ENCODE results near the gene CNPY2.
A peak's percentile ranks its signal among the peaks of the same experiment; 100 is the strongest.
"Not testable (repeated sequence)": the region's sequence is repeated elsewhere in the genome, so short reads cannot be mapped to it uniquely, and the experiment has no call there.

Gene CNPY2

GRCh38 chr12:56333679-56334489 lies 18.1 kb upstream of the CNPY2 start, which contains the start of gene PAN2:
TSS of gene PAN2 (minus strand) at chr12:56334000. CDS start at chr12:56333094, 906 bp downstream.
- peak; percentile 98 for DNase-seq

GRCh38 chr12:56333197-56333678 lies 17.4 kb upstream of the CNPY2 start:
- no peak for DNase-seq

- no peak for DNase-seq
These were observed 16.9 kb upstream of the CNPY2 start for GRCh38 chr12:56332512-56333196.

GRCh38 chr12:56330936-56331490 lies 15.2 kb upstream of the CNPY2 start:
- no peak for DNase-seq

GRCh38 chr12:56326533-56326932 lies 10.7 kb upstream of the CNPY2 start:
- no peak for DNase-seq

- DNase-seq, result no peak
These were observed 10.3 kb upstream of the CNPY2 start for GRCh38 chr12:56326126-56326525.

- no peak for DNase-seq
These were observed 8.4 kb upstream of the CNPY2 start for GRCh38 chr12:56324206-56324605.

- DNase-seq, result not testable (repeated sequence)
These were observed 5.8 kb upstream of the CNPY2 start for GRCh38 chr12:56321610-56322009.

GRCh38 chr12:56321027-56321426 lies 5.2 kb upstream of the CNPY2 start:
- DNase-seq, result peak; percentile 92

- no peak for DNase-seq
These were observed 1.9 kb upstream of the CNPY2 start for GRCh38 chr12:56317675-56318074.

GRCh38 chr12:56315249-56315621 lies 553 bp downstream of the CNPY2 start:
- no peak for DNase-seq

- DNase-seq, result no peak
These were observed 4.8 kb downstream of the CNPY2 start for GRCh38 chr12:56311003-56311402.

- DNase-seq, result no peak
These were observed 7.1 kb downstream of the CNPY2 start for GRCh38 chr12:56308714-56309113.

- no peak for DNase-seq
These were observed 8.4 kb downstream of the CNPY2 start for GRCh38 chr12:56307221-56307965.

GRCh38 chr12:56304872-56305590 lies 10.8 kb downstream of the CNPY2 start:
- DNase-seq, result no peak

GRCh38 chr12:56304276-56304675 lies 11.5 kb downstream of the CNPY2 start:
- no peak for DNase-seq

GRCh38 chr12:56300644-56301464 lies 14.9 kb downstream of the CNPY2 start:
- DNase-seq, result no peak

- DNase-seq, result peak; percentile 99
These were observed 15.7 kb downstream of the CNPY2 start, which contains the start of gene CS for GRCh38 chr12:56299853-56300643. TSS of gene CS (minus strand) at chr12:56300330. CDS start at chr12:56300201, 129 bp downstream.

- DNase-seq, result peak; percentile 18
These were observed 16.4 kb downstream of the CNPY2 start for GRCh38 chr12:56299308-56299852.

- DNase-seq, result no peak
These were observed 17.0 kb downstream of the CNPY2 start for GRCh38 chr12:56298828-56299227.
